Cortex of kidney (tissue), 1 donor: ENCODE results near the gene SH3BP5L.
"Not testable (repeated sequence)": the region's sequence is repeated elsewhere in the genome, so short reads cannot be mapped to it uniquely, and the experiment has no call there.

ENCODE experiments used
- DNase-seq: peaks from one replicate; lab custom pipeline; 2025; lab: John Stamatoyannopoulos, UW

The SH3BP5L gene

GRCh38 chr1:248810000-248810726 is 15.6 kb downstream of the SH3BP5L start:
- no peak for DNase-seq

- DNase-seq = no peak
Measured at GRCh38 chr1:248808876-248809275, 16.8 kb downstream of the SH3BP5L start.

GRCh38 chr1:248807067-248807737 is 18.5 kb downstream of the SH3BP5L start:
- DNase-seq = no peak

- no peak for DNase-seq
Measured at GRCh38 chr1:248805876-248806275, 19.8 kb downstream of the SH3BP5L start.

- DNase-seq = no peak
Measured at GRCh38 chr1:248804771-248805681, 20.7 kb downstream of the SH3BP5L start.

- not testable (repeated sequence) for DNase-seq
Measured at GRCh38 chr1:248803501-248803900, 22.2 kb downstream of the SH3BP5L start.

GRCh38 chr1:248802454-248802853 is 23.3 kb downstream of the SH3BP5L start:
- no peak for DNase-seq

GRCh38 chr1:248800459-248800858 is 25.3 kb downstream of the SH3BP5L start:
- no peak for DNase-seq

- DNase-seq = no peak
Measured at GRCh38 chr1:248798791-248799190, 26.9 kb downstream of the SH3BP5L start.

- not testable (repeated sequence) for DNase-seq
Measured at GRCh38 chr1:248794663-248795062, 31.1 kb downstream of the SH3BP5L start.

GRCh38 chr1:248793592-248793991 is 32.1 kb downstream of the SH3BP5L start:
- DNase-seq = no peak

GRCh38 chr1:248792342-248792741 is 33.4 kb downstream of the SH3BP5L start:
- no peak for DNase-seq

GRCh38 chr1:248791010-248791409 is 34.7 kb downstream of the SH3BP5L start:
- no peak for DNase-seq

- DNase-seq = no peak
Measured at GRCh38 chr1:248790456-248790855, 35.3 kb downstream of the SH3BP5L start.

GRCh38 chr1:248789337-248789736 is 36.4 kb downstream of the SH3BP5L start:
- DNase-seq = not testable (repeated sequence)

- DNase-seq = no peak
Measured at GRCh38 chr1:248788327-248788726, 37.4 kb downstream of the SH3BP5L start.

- DNase-seq = no peak
Measured at GRCh38 chr1:248787430-248787829, 38.3 kb downstream of the SH3BP5L start.

- no peak for DNase-seq
Measured at GRCh38 chr1:248786156-248786555, 39.6 kb downstream of the SH3BP5L start.

- no peak for DNase-seq
Measured at GRCh38 chr1:248783367-248783766, 42.3 kb downstream of the SH3BP5L start.

- no peak for DNase-seq
Measured at GRCh38 chr1:248782416-248783141, 43.1 kb downstream of the SH3BP5L start.

GRCh38 chr1:248779350-248779749 is 46.4 kb downstream of the SH3BP5L start:
- DNase-seq = no peak

GRCh38 chr1:248778906-248779305 is 46.8 kb downstream of the SH3BP5L start:
- DNase-seq = no peak
